SK-N-SH treated with all-trans-retinoic acid at 6 μM for 48 hours (cell line): ENCODE results near the gene GRIP1.

Experiments used
- ATAC-seq: fragments of 200-7000 bp; cut with Tn5 transposase; 3 replicates; pipeline ENCODE4 v1.9.1; 2020; ENCODE audit warnings: mild to moderate bottlenecking, moderate library complexity
- ARNTL ChIP-seq: fragments of 450-650 bp; formaldehyde crosslinking; IDR thresholded peaks from 2 replicates; pipeline ENCODE4 v1.5.0; 2020; ENCODE audit warnings: low read depth, mild to moderate bottlenecking, moderate library complexity, borderline replicate concordance
- BACH2 ChIP-seq: fragments of 250-450 bp; sonication (Bioruptor Pico); IDR thresholded peaks from 2 replicates; pipeline ENCODE4 v1.9.0; 2021; ENCODE audit warnings: mild to moderate bottlenecking, borderline replicate concordance
- GLIS3 ChIP-seq: fragments of 250-450 bp; sonication (Bioruptor Pico); IDR thresholded peaks from 2 replicates; pipeline ENCODE4 v1.5.0; 2020; ENCODE audit warnings: mild to moderate bottlenecking, moderate library complexity
- ISL1 ChIP-seq: fragments of 250-450 bp; sonication (Bioruptor Pico); IDR thresholded peaks from 2 replicates; pipeline ENCODE4 v2.1.2; 2022; ENCODE audit warnings: mild to moderate bottlenecking, moderate library complexity
- OSR1 ChIP-seq: fragments of 250-450 bp; sonication (Bioruptor Pico); IDR thresholded peaks from 2 replicates; pipeline ENCODE4 v1.8.0; 2022; ENCODE audit warnings: moderate library complexity, mild to moderate bottlenecking, inconsistent platforms
- POU6F1 ChIP-seq: fragments of 250-450 bp; sonication (Bioruptor Pico); IDR thresholded peaks from 2 replicates; pipeline ENCODE4 v1.8.0; 2021; ENCODE audit warnings: low read depth, mild to moderate bottlenecking, moderate library complexity, borderline replicate concordance
- PPARA ChIP-seq: fragments of 250-450 bp; sonication (Bioruptor Pico); IDR thresholded peaks from 2 replicates; pipeline ENCODE4 v1.5.0; 2020; ENCODE audit warnings: mild to moderate bottlenecking, borderline replicate concordance
- RARB ChIP-seq: fragments of 250-450 bp; sonication (Bioruptor Pico); IDR thresholded peaks from 2 replicates; pipeline ENCODE4 v1.8.0; 2021; ENCODE audit warnings: mild to moderate bottlenecking, moderate library complexity
- SNAI2 ChIP-seq: fragments of 250-450 bp; sonication (Bioruptor Pico); IDR thresholded peaks from 2 replicates; pipeline ENCODE4 v1.5.0; 2020; ENCODE audit warnings: mild to moderate bottlenecking, moderate library complexity
- TCF4 ChIP-seq: fragments of 250-450 bp; sonication (Bioruptor Pico); IDR thresholded peaks from 2 replicates; pipeline ENCODE4 v1.8.0; 2021; ENCODE audit warnings: mild to moderate bottlenecking, moderate library complexity, borderline replicate concordance
- TOX ChIP-seq: fragments of 250-450 bp; sonication (Bioruptor Pico); IDR thresholded peaks from 2 replicates; pipeline ENCODE4 v1.8.0; 2021; ENCODE audit warnings: mild to moderate bottlenecking, moderate library complexity, borderline replicate concordance
- TSHZ2 ChIP-seq: fragments of 250-450 bp; sonication (Bioruptor Pico); IDR thresholded peaks from 2 replicates; pipeline ENCODE4 v1.5.0; 2020; ENCODE audit warnings: mild to moderate bottlenecking, moderate library complexity
- ZC3H10 ChIP-seq: fragments of 250-450 bp; sonication (Bioruptor Pico); IDR thresholded peaks from 2 replicates; pipeline ENCODE4 v1.5.1; 2021; ENCODE audit warnings: mild to moderate bottlenecking, moderate library complexity
- ZFP3 ChIP-seq: fragments of 250-450 bp; sonication (Bioruptor Pico); IDR thresholded peaks from 2 replicates; pipeline ENCODE4 v1.5.0; 2020; ENCODE audit warnings: mild to moderate bottlenecking, moderate library complexity
- ZFP30 ChIP-seq: fragments of 450-650 bp; formaldehyde crosslinking; IDR thresholded peaks from 2 replicates; pipeline ENCODE4 v1.5.0; 2022; ENCODE audit warnings: mild to moderate bottlenecking, moderate library complexity
- ZNF565 ChIP-seq: fragments of 450-650 bp; formaldehyde crosslinking; conservative IDR thresholded peaks from 2 replicates; pipeline ENCODE4 v1.5.0; 2020; ENCODE audit warnings: low read depth, mild to moderate bottlenecking, moderate library complexity
- ZNF70 ChIP-seq: fragments of 450-650 bp; formaldehyde crosslinking; IDR thresholded peaks from 2 replicates; pipeline ENCODE4 v1.5.0; 2020; ENCODE audit warnings: mild to moderate bottlenecking, moderate library complexity
- ZNF8 ChIP-seq: fragments of 450-650 bp; formaldehyde crosslinking; IDR thresholded peaks from 2 replicates; pipeline ENCODE4 v1.5.0; 2020; ENCODE audit warnings: mild to moderate bottlenecking, moderate library complexity
- TF ChIP-seq, protein P1 (sequence below): fragments of 250-450 bp; sonication (Bioruptor Pico); IDR thresholded peaks from 2 replicates; pipeline ENCODE4 v1.8.0; 2020; ENCODE audit warnings: mild to moderate bottlenecking, moderate library complexity, borderline replicate concordance
- TF ChIP-seq, protein P2 (sequence below): fragments of 250-450 bp; sonication (Bioruptor Pico); IDR thresholded peaks from 2 replicates; pipeline ENCODE4 v1.5.1; 2021; ENCODE audit warnings: mild to moderate bottlenecking, moderate library complexity

The GRIP1 gene

GRCh38 chr12:66599816-66600215, 79.1 kb downstream of the GRIP1 start:
- ATAC-seq, result no peak
- TF ChIP-seq ARNTL (CRISPR knock-in tag), result no peak
- TF ChIP-seq POU6F1 (CRISPR knock-in tag), result no peak
- TF ChIP-seq ZNF70 (CRISPR knock-in tag), result no peak
- TF ChIP-seq, protein P1, sequence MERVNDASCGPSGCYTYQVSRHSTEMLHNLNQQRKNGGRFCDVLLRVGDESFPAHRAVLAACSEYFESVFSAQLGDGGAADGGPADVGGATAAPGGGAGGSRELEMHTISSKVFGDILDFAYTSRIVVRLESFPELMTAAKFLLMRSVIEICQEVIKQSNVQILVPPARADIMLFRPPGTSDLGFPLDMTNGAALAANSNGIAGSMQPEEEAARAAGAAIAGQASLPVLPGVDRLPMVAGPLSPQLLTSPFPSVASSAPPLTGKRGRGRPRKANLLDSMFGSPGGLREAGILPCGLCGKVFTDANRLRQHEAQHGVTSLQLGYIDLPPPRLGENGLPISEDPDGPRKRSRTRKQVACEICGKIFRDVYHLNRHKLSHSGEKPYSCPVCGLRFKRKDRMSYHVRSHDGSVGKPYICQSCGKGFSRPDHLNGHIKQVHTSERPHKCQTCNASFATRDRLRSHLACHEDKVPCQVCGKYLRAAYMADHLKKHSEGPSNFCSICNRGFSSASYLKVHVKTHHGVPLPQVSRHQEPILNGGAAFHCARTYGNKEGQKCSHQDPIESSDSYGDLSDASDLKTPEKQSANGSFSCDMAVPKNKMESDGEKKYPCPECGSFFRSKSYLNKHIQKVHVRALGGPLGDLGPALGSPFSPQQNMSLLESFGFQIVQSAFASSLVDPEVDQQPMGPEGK (CRISPR knock-in tag), result no peak
- TF ChIP-seq OSR1 (CRISPR knock-in tag), result no peak
- TF ChIP-seq ZFP30 (CRISPR knock-in tag), result no peak
- TF ChIP-seq BACH2 (CRISPR knock-in tag), result no peak
- no peak for TF ChIP-seq ZFP3 (CRISPR knock-in tag)
- TF ChIP-seq GLIS3 (CRISPR knock-in tag), result no peak
- TF ChIP-seq PPARA (CRISPR knock-in tag), result no peak
- no peak for TF ChIP-seq SNAI2 (CRISPR knock-in tag)
- no peak for TF ChIP-seq TSHZ2 (CRISPR knock-in tag)
- TF ChIP-seq, protein P2, sequence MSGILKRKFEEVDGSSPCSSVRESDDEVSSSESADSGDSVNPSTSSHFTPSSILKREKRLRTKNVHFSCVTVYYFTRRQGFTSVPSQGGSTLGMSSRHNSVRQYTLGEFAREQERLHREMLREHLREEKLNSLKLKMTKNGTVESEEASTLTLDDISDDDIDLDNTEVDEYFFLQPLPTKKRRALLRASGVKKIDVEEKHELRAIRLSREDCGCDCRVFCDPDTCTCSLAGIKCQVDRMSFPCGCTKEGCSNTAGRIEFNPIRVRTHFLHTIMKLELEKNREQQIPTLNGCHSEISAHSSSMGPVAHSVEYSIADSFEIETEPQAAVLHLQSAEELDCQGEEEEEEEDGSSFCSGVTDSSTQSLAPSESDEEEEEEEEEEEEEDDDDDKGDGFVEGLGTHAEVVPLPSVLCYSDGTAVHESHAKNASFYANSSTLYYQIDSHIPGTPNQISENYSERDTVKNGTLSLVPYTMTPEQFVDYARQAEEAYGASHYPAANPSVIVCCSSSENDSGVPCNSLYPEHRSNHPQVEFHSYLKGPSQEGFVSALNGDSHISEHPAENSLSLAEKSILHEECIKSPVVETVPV (CRISPR knock-in tag), result no peak
- TF ChIP-seq RARB, result no peak
- TF ChIP-seq ZNF8 (CRISPR knock-in tag), result no peak
- no peak for TF ChIP-seq ZNF565 (CRISPR knock-in tag)
- no peak for TF ChIP-seq ZC3H10
- no peak for TF ChIP-seq TCF4 (CRISPR knock-in tag)
- no peak for TF ChIP-seq ISL1 (CRISPR knock-in tag)

- ATAC-seq, result no peak
- TF ChIP-seq, protein P1 (CRISPR knock-in tag), result no peak
- no peak for TF ChIP-seq ARNTL (CRISPR knock-in tag)
- no peak for TF ChIP-seq TCF4 (CRISPR knock-in tag)
- no peak for TF ChIP-seq TSHZ2 (CRISPR knock-in tag)
- TF ChIP-seq TOX (CRISPR knock-in tag), result no peak
- TF ChIP-seq ZNF565 (CRISPR knock-in tag), result no peak
Measured at GRCh38 chr12:66598608-66599007, 80.3 kb downstream of the GRIP1 start.
